Measurements from ENCODE around the gene AOPEP.

The AOPEP gene

GRCh38 chr9:95005278-95006143 lies 279.0 kb downstream of the AOPEP start:
- peak overlapping the region; percentile 73 for H3K4me3 ChIP-seq (ENCODE audit: low read depth, low read length)
- ChIA-PET POLR2A (interaction anchor here (2.2 kb wide), 1 partner anchor 20 kb away, joined by 9 read pairs; no protein-coding TSS in a partner anchor), CTCF (interaction anchor here (0.6 to 0.7 kb wide), 2 partner anchors 43 to 903 kb away, joined by 3 read pairs; no protein-coding TSS in a partner anchor)
- TF ChIP-seq MYNN (tag by site-specific recombination; IDR thresholded peaks at IDR 0.05; ENCODE audit: borderline replicate concordance) (no peak), REPIN1 (tag by site-specific recombination; IDR thresholded peaks at IDR 0.05; ENCODE audit: low read depth) (no peak), ZNF138 (tag by site-specific recombination; IDR thresholded peaks at IDR 0.05; ENCODE audit: borderline replicate concordance) (no peak), ZNF366 (tag by site-specific recombination; conservative IDR thresholded peaks at IDR 0.05) (peak; percentile 16; the same call in 1 of the 2 replicates), ZBTB8A (tag by site-specific recombination; IDR thresholded peaks at IDR 0.05) (peak; percentile 76), ZNF280D (tag by site-specific recombination; IDR thresholded peaks at IDR 0.05) (no peak), ZNF335 (tag by site-specific recombination; conservative IDR thresholded peaks at IDR 0.05) (peak; percentile 47), ZBTB20 (tag by site-specific recombination; IDR thresholded peaks at IDR 0.05) (peak; percentile 58; the same call in 1 of the 2 replicates), GLIS1 (tag by site-specific recombination; IDR thresholded peaks at IDR 0.05) (peak; percentile 17; the same call in 1 of the 2 replicates), ZNF792 (tag by site-specific recombination; IDR thresholded peaks at IDR 0.05) (no peak), TRIM28 (IDR thresholded peaks at IDR 0.05; ENCODE audit: borderline replicate concordance, low read length) (no peak), ZIC2 (tag by site-specific recombination; IDR thresholded peaks at IDR 0.05) (0 out of 2 replicates have a peak, but pooled peaks have one; percentile 10), ZEB2 (tag by site-specific recombination; IDR thresholded peaks at IDR 0.05) (0 out of 2 replicates have a peak, but pooled peaks have one; percentile 37)
- TF ChIP-seq, protein P1, sequence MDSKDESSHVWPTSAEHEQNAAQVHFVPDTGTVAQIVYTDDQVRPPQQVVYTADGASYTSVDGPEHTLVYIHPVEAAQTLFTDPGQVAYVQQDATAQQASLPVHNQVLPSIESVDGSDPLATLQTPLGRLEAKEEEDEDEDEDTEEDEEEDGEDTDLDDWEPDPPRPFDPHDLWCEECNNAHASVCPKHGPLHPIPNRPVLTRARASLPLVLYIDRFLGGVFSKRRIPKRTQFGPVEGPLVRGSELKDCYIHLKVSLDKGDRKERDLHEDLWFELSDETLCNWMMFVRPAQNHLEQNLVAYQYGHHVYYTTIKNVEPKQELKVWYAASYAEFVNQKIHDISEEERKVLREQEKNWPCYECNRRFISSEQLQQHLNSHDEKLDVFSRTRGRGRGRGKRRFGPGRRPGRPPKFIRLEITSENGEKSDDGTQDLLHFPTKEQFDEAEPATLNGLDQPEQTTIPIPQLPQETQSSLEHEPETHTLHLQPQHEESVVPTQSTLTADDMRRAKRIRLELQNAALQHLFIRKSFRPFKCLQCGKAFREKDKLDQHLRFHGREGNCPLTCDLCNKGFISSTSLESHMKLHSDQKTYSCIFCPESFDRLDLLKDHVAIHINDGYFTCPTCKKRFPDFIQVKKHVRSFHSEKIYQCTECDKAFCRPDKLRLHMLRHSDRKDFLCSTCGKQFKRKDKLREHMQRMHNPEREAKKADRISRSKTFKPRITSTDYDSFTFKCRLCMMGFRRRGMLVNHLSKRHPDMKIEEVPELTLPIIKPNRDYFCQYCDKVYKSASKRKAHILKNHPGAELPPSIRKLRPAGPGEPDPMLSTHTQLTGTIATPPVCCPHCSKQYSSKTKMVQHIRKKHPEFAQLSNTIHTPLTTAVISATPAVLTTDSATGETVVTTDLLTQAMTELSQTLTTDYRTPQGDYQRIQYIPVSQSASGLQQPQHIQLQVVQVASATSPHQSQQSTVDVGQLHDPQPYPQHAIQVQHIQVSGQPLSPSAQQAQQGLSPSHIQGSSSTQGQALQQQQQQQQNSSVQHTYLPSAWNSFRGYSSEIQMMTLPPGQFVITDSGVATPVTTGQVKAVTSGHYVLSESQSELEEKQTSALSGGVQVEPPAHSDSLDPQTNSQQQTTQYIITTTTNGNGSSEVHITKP (tag by site-specific recombination; IDR thresholded peaks at IDR 0.05), result peak; percentile 16; the same call in 1 of the 2 replicates
- TF ChIP-seq, protein P2, sequence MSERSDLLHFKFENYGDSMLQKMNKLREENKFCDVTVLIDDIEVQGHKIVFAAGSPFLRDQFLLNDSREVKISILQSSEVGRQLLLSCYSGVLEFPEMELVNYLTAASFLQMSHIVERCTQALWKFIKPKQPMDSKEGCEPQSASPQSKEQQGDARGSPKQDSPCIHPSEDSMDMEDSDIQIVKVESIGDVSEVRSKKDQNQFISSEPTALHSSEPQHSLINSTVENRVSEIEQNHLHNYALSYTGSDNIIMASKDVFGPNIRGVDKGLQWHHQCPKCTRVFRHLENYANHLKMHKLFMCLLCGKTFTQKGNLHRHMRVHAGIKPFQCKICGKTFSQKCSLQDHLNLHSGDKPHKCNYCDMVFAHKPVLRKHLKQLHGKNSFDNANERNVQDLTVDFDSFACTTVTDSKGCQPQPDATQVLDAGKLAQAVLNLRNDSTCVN (tag by site-specific recombination; optimal IDR thresholded peaks at IDR 0.05), result peak; percentile 48
- no peaks in the 10 kb centered on the region; the same call in 1 of the 2 replicates for H3K4me1 ChIP-seq (ENCODE audit: control insufficient read depth, insufficient read depth, low read length)
- no peaks in the 10 kb centered on the region for H3K9me3 ChIP-seq (ENCODE audit: control insufficient read depth, insufficient read depth, low read depth, low read length)
- peak overlapping the region; percentile 78; the same call in 1 of the 2 replicates for H3K27ac ChIP-seq (ENCODE audit: extremely low read depth, low read depth, low read length)
- H3K36me3 ChIP-seq (ENCODE audit: control insufficient read depth in 2 of 2, insufficient read depth in 1 of 2, low read length in 2 of 2), result peaks cover 0 to 4% of the 10 kb centered on the region in 2 experiments; a peak in 1 of 3 replicates

All from HEK293 (cell line).